GM23338 (cell line): ENCODE measurements around the gene DRC3.

Experiments used
- EZH2 ChIP-seq: fragments of 200-600 bp; sonication (generic); IDR thresholded peaks from one replicate; pipeline ENCODE4 v1.8.0; 2017; ENCODE audit warnings: antibody characterized with exemption, mild to moderate bottlenecking, low read depth; ENCODE audit not compliant: unreplicated experiment
- EZH2phosphoT487 ChIP-seq: fragments of 200-600 bp; sonication (generic); IDR thresholded peaks from one replicate; pipeline ENCODE4 v1.8.1; 2018; ENCODE audit warnings: antibody characterized with exemption; ENCODE audit not compliant: unreplicated experiment
- NANOG ChIP-seq: IDR thresholded peaks from 2 replicates; pipeline ENCODE4 v1.6.1; 2016; ENCODE audit warnings: antibody characterized with exemption, borderline replicate concordance
- POLR2AphosphoS5 ChIP-seq: IDR thresholded peaks from 2 replicates; pipeline ENCODE4 v1.6.1; 2016; ENCODE audit warnings: antibody characterized with exemption, low read depth
- STAT1 ChIP-seq: IDR thresholded peaks from one replicate; pipeline ENCODE4 v1.6.1; 2016; ENCODE audit warnings: antibody characterized with exemption; ENCODE audit not compliant: unreplicated experiment
- ZNF331 ChIP-seq: fragments of 250-450 bp; sonication (Bioruptor Pico); IDR thresholded peaks from 2 replicates; pipeline ENCODE4 v1.5.0; 2020; ENCODE audit warnings: low read depth, mild to moderate bottlenecking, moderate library complexity
- TF ChIP-seq, protein P1 (sequence below), 2 experiments: fragments of 200-600 bp in 1 of 2; sonication (generic) in 1 of 2; conservative IDR thresholded peaks; 2 replicates each; pipeline versions ENCODE4 v1.5.1 to v1.6.1; 2016 to 2017; ENCODE audit warnings: antibody characterized with exemption in 2 of 2, low read depth in 2 of 2, mild to moderate bottlenecking in 2 of 2, moderate library complexity in 1 of 2
- TF ChIP-seq, protein P2 (sequence below): IDR thresholded peaks from one replicate; pipeline ENCODE4 v1.6.1; 2018; ENCODE audit warnings: antibody characterized with exemption; ENCODE audit not compliant: unreplicated experiment
- TF ChIP-seq, protein P3 (sequence below): IDR thresholded peaks from 2 replicates; pipeline ENCODE4 v1.6.1; 2016; ENCODE audit warnings: antibody characterized with exemption

DNA sequence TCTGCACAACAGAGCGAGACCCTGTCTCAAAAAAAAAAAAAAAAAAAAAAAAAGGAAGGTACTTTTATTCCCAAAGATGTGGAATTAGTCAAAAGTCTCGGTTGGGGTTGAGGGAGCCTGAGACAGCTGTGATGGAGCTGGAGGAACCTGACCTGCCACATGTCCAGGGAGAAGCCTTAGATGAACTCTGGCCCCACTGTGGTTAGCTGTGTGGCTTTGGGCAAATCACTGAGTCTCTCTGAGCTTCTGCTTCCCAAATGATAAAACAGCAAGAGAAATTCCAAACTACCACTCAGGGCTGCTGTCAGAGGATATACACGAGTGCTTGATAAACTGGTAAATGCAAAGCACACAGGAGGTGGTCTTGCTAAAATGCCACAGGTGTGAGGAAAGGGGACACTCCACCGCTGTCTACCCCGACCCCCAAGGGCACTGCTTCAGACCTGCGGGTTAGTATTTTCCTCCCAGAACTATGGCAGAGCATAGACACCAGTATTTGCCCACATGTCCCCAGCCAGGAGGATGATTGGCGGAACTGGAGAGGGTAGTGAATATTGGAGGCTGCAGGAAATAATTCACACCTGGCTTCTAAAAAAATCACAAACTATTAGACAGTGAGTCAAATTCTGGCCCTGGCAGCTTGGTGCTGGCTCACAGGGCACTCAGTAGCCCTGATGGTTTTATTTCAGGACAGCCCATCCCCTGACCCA is 14.7 kb downstream of the DRC3 start:
- TF ChIP-seq, protein P1, sequence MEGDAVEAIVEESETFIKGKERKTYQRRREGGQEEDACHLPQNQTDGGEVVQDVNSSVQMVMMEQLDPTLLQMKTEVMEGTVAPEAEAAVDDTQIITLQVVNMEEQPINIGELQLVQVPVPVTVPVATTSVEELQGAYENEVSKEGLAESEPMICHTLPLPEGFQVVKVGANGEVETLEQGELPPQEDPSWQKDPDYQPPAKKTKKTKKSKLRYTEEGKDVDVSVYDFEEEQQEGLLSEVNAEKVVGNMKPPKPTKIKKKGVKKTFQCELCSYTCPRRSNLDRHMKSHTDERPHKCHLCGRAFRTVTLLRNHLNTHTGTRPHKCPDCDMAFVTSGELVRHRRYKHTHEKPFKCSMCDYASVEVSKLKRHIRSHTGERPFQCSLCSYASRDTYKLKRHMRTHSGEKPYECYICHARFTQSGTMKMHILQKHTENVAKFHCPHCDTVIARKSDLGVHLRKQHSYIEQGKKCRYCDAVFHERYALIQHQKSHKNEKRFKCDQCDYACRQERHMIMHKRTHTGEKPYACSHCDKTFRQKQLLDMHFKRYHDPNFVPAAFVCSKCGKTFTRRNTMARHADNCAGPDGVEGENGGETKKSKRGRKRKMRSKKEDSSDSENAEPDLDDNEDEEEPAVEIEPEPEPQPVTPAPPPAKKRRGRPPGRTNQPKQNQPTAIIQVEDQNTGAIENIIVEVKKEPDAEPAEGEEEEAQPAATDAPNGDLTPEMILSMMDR (conservative IDR thresholded peaks at IDR 0.05; ENCODE audit: low read depth in 2 of 2): no peak
- TF ChIP-seq EZH2phosphoT487: no peak
- TF ChIP-seq, protein P2, sequence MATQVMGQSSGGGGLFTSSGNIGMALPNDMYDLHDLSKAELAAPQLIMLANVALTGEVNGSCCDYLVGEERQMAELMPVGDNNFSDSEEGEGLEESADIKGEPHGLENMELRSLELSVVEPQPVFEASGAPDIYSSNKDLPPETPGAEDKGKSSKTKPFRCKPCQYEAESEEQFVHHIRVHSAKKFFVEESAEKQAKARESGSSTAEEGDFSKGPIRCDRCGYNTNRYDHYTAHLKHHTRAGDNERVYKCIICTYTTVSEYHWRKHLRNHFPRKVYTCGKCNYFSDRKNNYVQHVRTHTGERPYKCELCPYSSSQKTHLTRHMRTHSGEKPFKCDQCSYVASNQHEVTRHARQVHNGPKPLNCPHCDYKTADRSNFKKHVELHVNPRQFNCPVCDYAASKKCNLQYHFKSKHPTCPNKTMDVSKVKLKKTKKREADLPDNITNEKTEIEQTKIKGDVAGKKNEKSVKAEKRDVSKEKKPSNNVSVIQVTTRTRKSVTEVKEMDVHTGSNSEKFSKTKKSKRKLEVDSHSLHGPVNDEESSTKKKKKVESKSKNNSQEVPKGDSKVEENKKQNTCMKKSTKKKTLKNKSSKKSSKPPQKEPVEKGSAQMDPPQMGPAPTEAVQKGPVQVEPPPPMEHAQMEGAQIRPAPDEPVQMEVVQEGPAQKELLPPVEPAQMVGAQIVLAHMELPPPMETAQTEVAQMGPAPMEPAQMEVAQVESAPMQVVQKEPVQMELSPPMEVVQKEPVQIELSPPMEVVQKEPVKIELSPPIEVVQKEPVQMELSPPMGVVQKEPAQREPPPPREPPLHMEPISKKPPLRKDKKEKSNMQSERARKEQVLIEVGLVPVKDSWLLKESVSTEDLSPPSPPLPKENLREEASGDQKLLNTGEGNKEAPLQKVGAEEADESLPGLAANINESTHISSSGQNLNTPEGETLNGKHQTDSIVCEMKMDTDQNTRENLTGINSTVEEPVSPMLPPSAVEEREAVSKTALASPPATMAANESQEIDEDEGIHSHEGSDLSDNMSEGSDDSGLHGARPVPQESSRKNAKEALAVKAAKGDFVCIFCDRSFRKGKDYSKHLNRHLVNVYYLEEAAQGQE: no peak
- no peak for TF ChIP-seq NANOG
- TF ChIP-seq EZH2: no peak
- no peak for TF ChIP-seq ZNF331 (CRISPR knock-in tag)
- no peak for TF ChIP-seq POLR2AphosphoS5
- TF ChIP-seq, protein P3, sequence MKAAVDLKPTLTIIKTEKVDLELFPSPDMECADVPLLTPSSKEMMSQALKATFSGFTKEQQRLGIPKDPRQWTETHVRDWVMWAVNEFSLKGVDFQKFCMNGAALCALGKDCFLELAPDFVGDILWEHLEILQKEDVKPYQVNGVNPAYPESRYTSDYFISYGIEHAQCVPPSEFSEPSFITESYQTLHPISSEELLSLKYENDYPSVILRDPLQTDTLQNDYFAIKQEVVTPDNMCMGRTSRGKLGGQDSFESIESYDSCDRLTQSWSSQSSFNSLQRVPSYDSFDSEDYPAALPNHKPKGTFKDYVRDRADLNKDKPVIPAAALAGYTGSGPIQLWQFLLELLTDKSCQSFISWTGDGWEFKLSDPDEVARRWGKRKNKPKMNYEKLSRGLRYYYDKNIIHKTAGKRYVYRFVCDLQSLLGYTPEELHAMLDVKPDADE: no peak
- no peak for TF ChIP-seq STAT1
